Fibroblast of skin of left biceps (primary cell): Measurements from ENCODE around the gene MT1G.
A peak's percentile ranks its signal among the peaks of the same experiment; 100 is the strongest.
"Not testable (repeated sequence)": the region's sequence is repeated elsewhere in the genome, so short reads cannot be mapped to it uniquely, and the experiment has no call there.

Experiments
- DNase-seq, 2 experiments: peaks; one replicate each; pipeline ENCODE4 v3.0.0-alpha.2; 2013; ENCODE audit warnings: low read depth in 2 of 2

Gene MT1G

DNA sequence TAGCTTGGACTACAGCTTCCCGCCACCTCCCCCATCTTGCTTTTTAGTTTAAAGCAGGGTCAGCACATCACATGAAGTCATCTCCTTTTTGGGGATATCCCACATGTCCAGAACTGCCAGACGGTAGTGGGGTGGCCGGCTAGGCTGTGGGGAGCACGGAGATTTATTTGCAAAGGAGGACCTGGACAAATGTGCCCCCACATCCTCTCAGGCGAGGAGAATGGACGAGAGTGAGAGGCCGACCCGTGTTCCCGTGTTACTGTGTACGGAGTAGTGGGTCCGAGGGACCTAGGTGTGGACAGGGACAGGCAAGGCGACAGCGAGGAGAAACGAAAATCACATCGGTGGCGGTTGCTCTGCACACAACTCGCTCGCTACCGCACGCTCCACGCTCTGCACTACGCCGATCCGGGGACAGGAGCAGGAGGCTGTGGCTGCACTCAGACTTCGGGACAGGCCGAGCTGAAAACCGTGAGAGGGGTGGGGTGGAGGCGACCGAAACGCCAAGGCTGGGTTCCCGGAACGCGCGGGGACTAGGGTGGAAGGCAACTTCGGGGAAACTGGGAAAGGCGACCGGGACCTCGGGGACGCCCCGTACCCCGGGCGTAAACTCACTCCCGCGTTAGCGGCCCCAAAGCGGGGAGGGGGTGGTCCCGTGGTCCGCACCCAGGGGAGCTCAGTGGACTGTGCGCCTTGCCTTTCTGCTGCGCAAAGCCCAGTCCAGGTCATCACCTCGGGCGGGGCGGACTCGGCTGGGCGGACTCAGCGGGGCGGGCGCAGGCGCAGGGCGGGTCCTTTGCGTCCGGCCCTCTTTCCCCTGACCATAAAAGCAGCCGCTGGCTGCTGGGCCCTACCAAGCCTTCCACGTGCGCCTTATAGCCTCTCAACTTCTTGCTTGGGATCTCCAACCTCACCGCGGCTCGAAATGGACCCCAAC lies 29.8 kb downstream of the MT1G start, which contains the start of gene MT1A:
TSS of gene MT1A (plus strand) at position 853 of the 937 bp plus-strand sequence. CDS start at position 926, 73 bp downstream.
- no peak for DNase-seq

- DNase-seq: no peak
These were observed 31.1 kb downstream of the MT1G start for GRCh38 chr16:56636616-56637413.

GRCh38 chr16:56635441-56635967 lies 32.4 kb downstream of the MT1G start:
- no peak for DNase-seq

- no peak for DNase-seq
These were observed 33.0 kb downstream of the MT1G start for GRCh38 chr16:56634715-56635440.

GRCh38 chr16:56633535-56633934 lies 34.3 kb downstream of the MT1G start:
- no peak for DNase-seq

GRCh38 chr16:56632848-56633365 lies 35.0 kb downstream of the MT1G start:
- no peak for DNase-seq

DNA sequence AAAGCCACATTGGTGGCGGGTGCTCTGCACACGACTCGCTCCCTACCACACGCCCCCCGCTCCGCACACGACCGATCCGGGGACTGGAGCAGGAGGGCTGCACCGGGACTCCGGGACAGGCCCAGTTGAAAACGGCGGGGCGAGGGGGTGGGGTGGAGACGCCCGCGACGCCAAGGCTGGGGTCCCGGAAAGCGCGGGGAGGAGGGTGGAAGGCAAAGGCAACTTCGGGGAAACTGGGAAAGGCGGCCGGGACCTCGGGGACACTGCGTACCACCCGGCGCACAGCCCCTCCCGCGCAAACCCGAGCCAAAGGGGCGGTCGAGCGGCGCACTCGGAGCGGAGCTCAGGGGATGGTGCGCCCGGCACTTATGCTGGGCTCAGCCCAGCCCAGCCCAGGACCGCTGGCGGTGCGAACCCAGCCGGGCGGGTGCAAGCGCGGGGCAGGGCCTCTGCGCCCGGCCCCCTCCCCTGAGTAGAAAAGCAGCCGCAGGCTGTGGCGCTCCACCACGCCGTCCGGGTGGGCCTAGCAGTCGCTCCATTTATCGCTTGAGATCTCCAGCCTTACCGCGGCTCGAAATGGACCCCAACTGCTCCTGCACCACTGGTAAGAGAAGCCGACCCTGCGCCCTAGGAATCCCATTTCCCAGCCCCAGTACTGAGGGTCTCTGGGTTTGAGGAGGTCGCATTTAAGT lies 35.6 kb downstream of the MT1G start, which contains the start of gene MT1M:
TSS of gene MT1M (plus strand) at position 504 of the 692 bp plus-strand sequence. CDS start at position 577, 73 bp downstream.
- DNase-seq: no peak

DNA sequence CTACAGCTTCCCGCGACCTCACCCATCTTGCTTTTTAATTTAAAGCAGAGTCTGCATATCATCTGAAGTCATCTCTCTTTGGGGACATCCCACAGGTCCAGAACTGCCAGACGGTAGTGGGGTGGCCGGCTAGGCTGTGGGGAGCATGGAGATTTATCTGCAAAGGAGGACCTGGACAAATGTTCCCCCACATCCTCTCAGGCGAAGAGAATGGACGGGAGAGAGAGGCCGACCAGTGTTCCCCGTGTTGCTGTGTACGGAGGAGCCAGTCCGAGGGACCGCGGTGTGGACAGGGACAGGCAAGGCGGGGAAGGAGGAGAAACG lies 36.1 kb downstream of the MT1G start:
- no peak for DNase-seq

DNA sequence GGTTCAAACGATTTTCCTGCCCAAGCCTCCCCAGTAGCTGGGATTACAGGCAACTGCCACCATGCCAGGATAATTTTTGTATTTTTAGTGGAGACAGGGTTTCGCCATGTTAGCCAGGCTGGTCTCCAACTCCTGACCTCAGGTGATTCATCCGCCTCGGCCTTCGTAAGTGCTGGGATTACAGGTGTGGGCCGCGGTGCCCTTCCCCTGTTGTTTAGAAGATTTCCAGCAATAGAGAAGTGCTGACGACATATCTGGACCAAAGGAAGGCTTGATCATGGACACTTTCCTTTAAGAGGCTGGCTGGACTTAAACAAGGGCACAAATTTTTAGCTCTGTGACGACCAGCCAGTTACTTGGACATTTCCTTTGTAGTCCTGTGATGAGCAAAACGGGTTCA lies 36.7 kb downstream of the MT1G start:
- no peak for DNase-seq

- no peak for DNase-seq
These were observed 37.7 kb downstream of the MT1G start for GRCh38 chr16:56630134-56630533.

- no peak for DNase-seq
These were observed 38.3 kb downstream of the MT1G start for GRCh38 chr16:56629531-56629930.

GRCh38 chr16:56628486-56629350 lies 39.1 kb downstream of the MT1G start:
- no peak for DNase-seq

GRCh38 chr16:56626685-56627084 lies 41.2 kb downstream of the MT1G start:
- no peak for DNase-seq

GRCh38 chr16:56625943-56626654 lies 41.8 kb downstream of the MT1G start:
- DNase-seq: no peak

DNA sequence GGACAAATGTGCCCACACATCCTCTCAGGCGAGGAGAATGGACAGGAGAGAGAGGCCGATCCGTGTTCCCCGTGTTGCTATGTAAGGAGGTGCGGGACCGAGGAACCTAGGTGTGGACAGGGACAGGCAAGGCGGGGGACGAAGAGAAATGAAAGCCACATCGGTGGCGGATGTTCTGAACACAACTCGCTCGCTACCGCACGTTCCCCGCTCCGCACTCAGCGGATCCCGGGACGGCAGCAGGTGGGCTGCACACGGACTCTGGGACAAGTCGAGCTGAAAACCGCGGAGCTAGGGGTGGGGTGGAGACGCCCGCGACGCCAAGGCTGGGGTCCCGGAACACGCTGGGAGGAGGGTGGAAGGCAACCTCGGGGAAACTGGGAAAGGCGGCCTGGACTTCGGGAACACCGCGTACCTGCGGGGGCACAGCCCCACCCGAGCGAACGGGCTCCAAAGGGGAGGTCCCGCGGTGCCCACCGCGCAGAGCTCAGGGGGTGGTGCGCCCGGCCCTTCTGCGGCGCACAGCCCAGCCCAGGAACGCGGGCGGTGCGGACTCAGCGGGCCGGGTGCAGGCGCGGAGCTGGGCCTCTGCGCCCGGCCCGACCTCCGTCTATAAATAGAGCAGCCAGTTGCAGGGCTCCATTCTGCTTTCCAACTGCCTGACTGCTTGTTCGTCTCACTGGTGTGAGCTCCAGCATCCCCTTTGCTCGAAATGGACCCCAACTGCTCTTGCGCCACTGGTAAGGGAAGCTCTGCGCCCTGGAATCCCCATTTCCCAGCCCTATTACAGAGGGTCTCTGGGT lies 42.5 kb downstream of the MT1G start, which contains the start of gene MT1E:
TSS of gene MT1E (plus strand) at position 642 of the 803 bp plus-strand sequence. CDS start at position 713, 71 bp downstream.
- DNase-seq: peak; percentile 50 to 58

DNA sequence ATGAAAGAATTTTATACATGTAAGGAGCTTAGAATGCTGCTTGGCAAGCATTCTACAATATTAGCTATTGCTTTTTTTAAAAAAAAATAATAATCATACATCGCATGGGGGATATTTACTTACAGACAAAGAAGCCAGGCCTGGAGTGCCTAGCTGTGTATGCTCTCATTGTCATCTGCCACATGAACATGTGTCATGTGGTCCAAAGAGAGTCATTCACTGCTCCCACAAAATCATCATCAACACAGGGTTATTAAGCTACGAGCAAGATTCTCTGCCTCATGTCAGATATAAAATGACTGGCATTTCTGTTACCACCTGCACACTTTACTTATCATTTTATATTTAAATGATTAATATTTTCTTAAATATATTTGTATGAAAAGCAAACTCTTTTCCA lies 44.2 kb downstream of the MT1G start:
- DNase-seq: no peak

DNA sequence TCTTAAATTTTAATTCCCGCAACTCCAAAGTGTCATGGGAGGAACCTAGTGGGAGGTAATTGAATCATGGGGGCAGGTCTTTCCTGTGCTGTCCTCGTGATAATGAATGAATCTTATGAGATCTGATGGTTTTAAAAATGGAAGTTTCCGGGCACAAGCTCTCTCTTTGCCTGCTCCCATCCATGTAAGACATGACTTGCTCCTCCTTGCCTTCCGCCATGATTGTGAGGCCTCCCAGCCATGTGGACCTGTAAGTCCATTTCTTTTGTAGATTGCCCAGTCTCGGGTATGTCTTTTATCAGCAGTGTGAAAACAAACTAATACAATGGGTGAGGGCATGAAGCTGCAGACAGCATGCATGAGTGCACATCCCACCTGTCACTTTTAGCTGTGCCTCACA lies 44.7 kb downstream of the MT1G start:
- DNase-seq: not testable (repeated sequence)
